ENCODE measurements around the gene FBP1.

Gene FBP1

GRCh38 chr9:94654165-94654894, 15.0 kb upstream of the FBP1 start:
- Mint-ChIP-seq H3K9me3 (no peaks in the 10 kb centered on the region), H3K4me1 (peaks cover 48% of the 10 kb centered on the region), H3K27ac (no peak overlapping the region), H3K36me3 (ENCODE audit: low read depth) (no peaks in the 10 kb centered on the region), H3K4me3 (no peak overlapping the region), H3K27me3 (ENCODE audit: low read depth) (no peaks in the 10 kb centered on the region)
- no peak for TF ChIP-seq CTCF (IDR thresholded peaks at IDR 0.05; ENCODE audit: unreplicated experiment in 3 of 3)

- no peak for TF ChIP-seq CTCF (IDR thresholded peaks at IDR 0.05; ENCODE audit: unreplicated experiment in 3 of 3)
- Mint-ChIP-seq H3K27ac (no peak overlapping the region), H3K9me3 (no peaks in the 10 kb centered on the region), H3K4me3 (no peak overlapping the region), H3K27me3 (ENCODE audit: low read depth) (peaks cover 7% of the 10 kb centered on the region), H3K36me3 (ENCODE audit: low read depth) (no peaks in the 10 kb centered on the region), H3K4me1 (peaks cover 32% of the 10 kb centered on the region)
Measured at GRCh38 chr9:94650949-94651348, 11.6 kb upstream of the FBP1 start.

- TF ChIP-seq CTCF (IDR thresholded peaks at IDR 0.05; ENCODE audit: unreplicated experiment in 3 of 3): no peak
- H3K4me1 Mint-ChIP-seq: peaks cover 26% of the 10 kb centered on the region
- H3K4me3 Mint-ChIP-seq: no peak overlapping the region
- no peaks in the 10 kb centered on the region for H3K9me3 Mint-ChIP-seq
- peak overlapping the region in 1 of 3 experiments; percentile 72 for H3K27ac Mint-ChIP-seq
- peaks cover 12% of the 10 kb centered on the region for H3K27me3 Mint-ChIP-seq (ENCODE audit: low read depth)
- no peaks in the 10 kb centered on the region for H3K36me3 Mint-ChIP-seq (ENCODE audit: low read depth)
Measured at GRCh38 chr9:94649100-94649819, 9.9 kb upstream of the FBP1 start.

- H3K4me1 Mint-ChIP-seq: peaks cover 19% of the 10 kb centered on the region
- no peak for TF ChIP-seq CTCF (IDR thresholded peaks at IDR 0.05; ENCODE audit: unreplicated experiment in 3 of 3)
- H3K36me3 Mint-ChIP-seq (ENCODE audit: low read depth): no peaks in the 10 kb centered on the region
- no peak overlapping the region for H3K4me3 Mint-ChIP-seq
- no peaks in the 10 kb centered on the region for H3K9me3 Mint-ChIP-seq
- peaks cover 12% of the 10 kb centered on the region for H3K27me3 Mint-ChIP-seq (ENCODE audit: low read depth)
- peak overlapping the region in 1 of 3 experiments; percentile 72 for H3K27ac Mint-ChIP-seq
Measured at GRCh38 chr9:94648185-94648584, 8.9 kb upstream of the FBP1 start.

GRCh38 chr9:94645901-94646300, 6.6 kb upstream of the FBP1 start:
- Mint-ChIP-seq H3K36me3 (ENCODE audit: low read depth) (no peaks in the 10 kb centered on the region), H3K4me1 (peaks cover 5% of the 10 kb centered on the region), H3K9me3 (no peaks in the 10 kb centered on the region), H3K27me3 (ENCODE audit: low read depth) (peaks cover 19% of the 10 kb centered on the region), H3K27ac (no peak overlapping the region), H3K4me3 (no peak overlapping the region)
- TF ChIP-seq CTCF (IDR thresholded peaks at IDR 0.05; ENCODE audit: unreplicated experiment in 3 of 3): no peak
